K562 (cell line): ENCODE results near the gene APC2. TPM values are rescaled to one million over a fixed set of nuclear protein-coding genes. Genes with fewer than 3 reads are reported as not detected.

Experiments used
- C11orf30 ChIP-seq: fragments of 450-650 bp; IDR thresholded peaks from 2 replicates; pipeline ENCODE4 v1.6.1; 2016; ENCODE audit warnings: low read depth, mild to moderate bottlenecking
- CCNT2 ChIP-seq: IDR thresholded peaks from 2 replicates; pipeline ENCODE4 v1.6.1; 2011; ENCODE audit warnings: borderline replicate concordance, low read depth, mild to moderate bottlenecking, moderate library complexity, mixed read lengths, low read length; ENCODE audit not compliant: insufficient read length; ENCODE audit errors: extremely low read depth
- E2F3 ChIP-seq: fragments of 250-450 bp; sonication (Bioruptor Pico); IDR thresholded peaks from 2 replicates; pipeline ENCODE4 v1.4.0; 2020; ENCODE audit warnings: mild to moderate bottlenecking
- ID3 ChIP-seq, 2 experiments: fragments of 250-450 bp in 1 of 2; fragments of 450-650 bp in 1 of 2; sonication (Bioruptor Pico) in 1 of 2; IDR thresholded peaks; 2 replicates each; pipeline versions ENCODE4 v1.6.1 to v1.8.0; 2016 to 2021; ENCODE audit warnings: mild to moderate bottlenecking in 2 of 2, moderate library complexity in 2 of 2, missing compliant biosample characterization in 1 of 2, missing genetic modification characterization in 1 of 2
- MAFG ChIP-seq: fragments of 450-650 bp; conservative IDR thresholded peaks from 2 replicates; pipeline ENCODE4 v1.6.1; 2016; ENCODE audit warnings: missing genetic modification characterization, missing compliant biosample characterization
- NFE2 ChIP-seq: IDR thresholded peaks from 2 replicates; pipeline ENCODE4 v1.6.1; 2014; ENCODE audit warnings: antibody characterized with exemption, low read depth
- PHF8 ChIP-seq: fragments of 200-600 bp; sonication (generic); IDR thresholded peaks from 2 replicates; pipeline ENCODE4 v1.6.1; 2012; ENCODE audit warnings: mixed run types, mild to moderate bottlenecking, inconsistent platforms, low read length, moderate library complexity, borderline replicate concordance
- RERE ChIP-seq: sonication (generic); formaldehyde crosslinking; IDR thresholded peaks from 2 replicates; pipeline ENCODE4 v1.8.0; 2023; ENCODE audit warnings: missing genetic modification reagents, mild to moderate bottlenecking, borderline replicate concordance
- TFAM ChIP-seq: fragments of 250-450 bp; sonication (Bioruptor Pico); conservative IDR thresholded peaks from 2 replicates; pipeline ENCODE4 v1.5.0; 2021; ENCODE audit warnings: mild to moderate bottlenecking, moderate library complexity
- TSC22D4 ChIP-seq: fragments of 450-650 bp; IDR thresholded peaks from 2 replicates; pipeline ENCODE4 v1.6.1; 2016; ENCODE audit warnings: missing genetic modification characterization, missing biosample characterization, control low read depth
- WHSC1 ChIP-seq: IDR thresholded peaks from one replicate; pipeline ENCODE4 v1.6.1; 2012; ENCODE audit warnings: low read length, control low read depth, inconsistent platforms
- YY1 ChIP-seq, 3 experiments: IDR thresholded peaks; 2 replicates each; pipeline ENCODE4 v1.6.1; 2011; ENCODE audit warnings: low read length in 2 of 3, mild to moderate bottlenecking in 2 of 3, moderate library complexity in 2 of 3, borderline replicate concordance in 1 of 3, control low read depth in 1 of 3, low read depth in 1 of 3; ENCODE audit not compliant: insufficient read depth in 3 of 3, insufficient replicate concordance in 2 of 3, control insufficient read depth in 1 of 3, insufficient read length in 1 of 3; ENCODE audit errors: extremely low read depth in 1 of 3
- ZC3H11A ChIP-seq: IDR thresholded peaks from 2 replicates; pipeline ENCODE4 v1.6.1; 2012; ENCODE audit warnings: low read depth, low read length, improper control_type of control experiment
- ZNF282 ChIP-seq: sonication (generic); formaldehyde crosslinking; IDR thresholded peaks from 2 replicates; pipeline ENCODE4 v1.8.1; 2023; ENCODE audit warnings: missing genetic modification reagents
- ZNF444 ChIP-seq: fragments of 250-450 bp; sonication (Bioruptor Pico); IDR thresholded peaks from 2 replicates; pipeline ENCODE4 v1.4.0; 2020; ENCODE audit warnings: mild to moderate bottlenecking, moderate library complexity
- ZNF699 ChIP-seq: fragments of 250-450 bp; sonication (Bioruptor Pico); IDR thresholded peaks from 2 replicates; pipeline ENCODE4 v1.8.0; 2021; ENCODE audit warnings: mild to moderate bottlenecking, moderate library complexity; ENCODE audit not compliant: insufficient replicate concordance
- polyA plus RNA-seq, 8 experiments: library from polyadenylated mRNA; depleted of rRNA in 4 of 8; stranded (reverse) in 5 of 8; unstranded in 3 of 8; fragments of >200 nt; fragmentation: Nextera tagmentation in 2 of 8; fragmentation: Illumina TruSeq in 1 of 8; extraction: Ambion mirVana in 2 of 8; extraction: Trizol in 1 of 8; gene quantifications; 2 replicates each; pipeline versions ENCODE4 v1.2.1 to v1.2.3, GENCODE V29; 2011 to 2014; ENCODE audit warnings: inconsistent platforms in 1 of 8, missing spikeins in 1 of 8
- total RNA-seq, 7 experiments: library from RNA; depleted of rRNA in 6 of 7; stranded (reverse); fragments of >200 nt in 6 of 7; fragmentation: Illumina TruSeq in 2 of 7; extraction: Trizol in 2 of 7; gene quantifications; 2 replicates each; pipeline versions ENCODE4 v1.2.1 to v1.2.3, GENCODE V29; 2011 to 2021; ENCODE audit warnings: low replicate concordance in 1 of 7
- TF ChIP-seq, protein P1 (sequence below): fragments of 450-650 bp; IDR thresholded peaks from 2 replicates; pipeline ENCODE4 v1.6.1; 2018; ENCODE audit not compliant: partially characterized antibody

APC2 gene
- total and polyA plus RNA-seq, 9 of the 15 experiments (the other 6 are each of a cell fraction or from before 2014, with no cell fraction given): 0.01 to 0.40 (median 0.05) TPM; not detected in 3

DNA sequence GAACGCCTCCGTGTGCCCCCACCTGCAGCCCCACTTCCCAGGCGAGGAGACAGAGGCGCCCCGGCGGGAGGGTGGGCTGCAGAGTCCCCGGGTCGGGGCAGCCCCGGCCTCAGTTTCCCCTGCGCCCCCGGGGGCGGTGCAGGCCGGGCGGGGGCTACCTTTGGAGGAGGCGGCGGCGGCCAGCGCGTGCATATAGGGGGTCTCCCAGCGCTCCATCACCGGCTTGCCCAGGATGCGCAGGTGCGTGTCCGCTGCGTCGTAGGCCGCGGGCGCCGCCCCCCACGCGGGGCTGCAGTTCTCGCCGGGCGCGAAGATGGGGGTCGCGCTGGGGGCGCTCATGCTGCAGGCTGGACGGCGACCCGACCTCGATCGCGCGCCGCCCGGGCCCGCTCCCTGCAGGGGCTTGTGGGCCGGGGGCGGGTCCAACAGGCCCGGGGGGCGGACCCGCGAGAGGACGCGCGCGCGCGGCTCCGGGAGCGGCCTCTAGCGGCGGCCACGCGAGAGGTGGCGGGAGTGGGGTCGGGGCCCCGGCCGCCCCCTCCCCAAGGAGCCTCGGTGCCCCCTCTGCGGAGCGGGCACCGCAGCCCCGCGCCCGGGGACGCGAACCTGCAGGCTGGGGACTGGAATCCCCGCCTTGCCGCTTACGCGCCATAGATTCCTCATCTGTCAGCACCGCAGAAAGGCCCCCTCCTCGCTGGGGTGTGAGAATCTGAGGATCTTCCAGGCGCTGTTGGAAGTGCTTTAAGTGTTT lies 48.6 kb upstream of the APC2 start, which contains the start of gene GAMT (continued):
- TF ChIP-seq RERE (CRISPR knock-in tag) (no peak), ZC3H11A (no peak), ZNF282 (no peak), C11orf30 (no peak), NFE2 (no peak), ID3 (CRISPR knock-in tag; IDR thresholded peaks at IDR 0.05) (no peak), ID3 (tag; IDR thresholded peaks at IDR 0.05) (peak; percentile 25; the same call in 1 of the 2 replicates), E2F3 (CRISPR knock-in tag) (peak; percentile 81), ZNF444 (CRISPR knock-in tag) (no peak), YY1 (IDR thresholded peaks at IDR 0.05; ENCODE audit: borderline replicate concordance in 1 of 3, control insufficient read depth in 1 of 3, extremely low read depth in 1 of 3, insufficient read depth in 3 of 3, insufficient read length in 1 of 3, insufficient replicate concordance in 2 of 3, low read depth in 1 of 3, low read length in 2 of 3) (peak in 1 of 3 experiments; percentile 8), CCNT2 (peak; percentile 68), WHSC1 (no peak), TFAM (no peak), PHF8 (peak; percentile 87; the same call in 1 of the 2 replicates), TSC22D4 (tag) (no peak), ZNF699 (CRISPR knock-in tag) (no peak), MAFG (tag) (no peak)
- TF ChIP-seq, protein P1, sequence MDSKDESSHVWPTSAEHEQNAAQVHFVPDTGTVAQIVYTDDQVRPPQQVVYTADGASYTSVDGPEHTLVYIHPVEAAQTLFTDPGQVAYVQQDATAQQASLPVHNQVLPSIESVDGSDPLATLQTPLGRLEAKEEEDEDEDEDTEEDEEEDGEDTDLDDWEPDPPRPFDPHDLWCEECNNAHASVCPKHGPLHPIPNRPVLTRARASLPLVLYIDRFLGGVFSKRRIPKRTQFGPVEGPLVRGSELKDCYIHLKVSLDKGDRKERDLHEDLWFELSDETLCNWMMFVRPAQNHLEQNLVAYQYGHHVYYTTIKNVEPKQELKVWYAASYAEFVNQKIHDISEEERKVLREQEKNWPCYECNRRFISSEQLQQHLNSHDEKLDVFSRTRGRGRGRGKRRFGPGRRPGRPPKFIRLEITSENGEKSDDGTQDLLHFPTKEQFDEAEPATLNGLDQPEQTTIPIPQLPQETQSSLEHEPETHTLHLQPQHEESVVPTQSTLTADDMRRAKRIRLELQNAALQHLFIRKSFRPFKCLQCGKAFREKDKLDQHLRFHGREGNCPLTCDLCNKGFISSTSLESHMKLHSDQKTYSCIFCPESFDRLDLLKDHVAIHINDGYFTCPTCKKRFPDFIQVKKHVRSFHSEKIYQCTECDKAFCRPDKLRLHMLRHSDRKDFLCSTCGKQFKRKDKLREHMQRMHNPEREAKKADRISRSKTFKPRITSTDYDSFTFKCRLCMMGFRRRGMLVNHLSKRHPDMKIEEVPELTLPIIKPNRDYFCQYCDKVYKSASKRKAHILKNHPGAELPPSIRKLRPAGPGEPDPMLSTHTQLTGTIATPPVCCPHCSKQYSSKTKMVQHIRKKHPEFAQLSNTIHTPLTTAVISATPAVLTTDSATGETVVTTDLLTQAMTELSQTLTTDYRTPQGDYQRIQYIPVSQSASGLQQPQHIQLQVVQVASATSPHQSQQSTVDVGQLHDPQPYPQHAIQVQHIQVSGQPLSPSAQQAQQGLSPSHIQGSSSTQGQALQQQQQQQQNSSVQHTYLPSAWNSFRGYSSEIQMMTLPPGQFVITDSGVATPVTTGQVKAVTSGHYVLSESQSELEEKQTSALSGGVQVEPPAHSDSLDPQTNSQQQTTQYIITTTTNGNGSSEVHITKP: no peak
